DND-41 (cell line): Measurements from ENCODE around the gene ACTG1.
A peak's percentile ranks its signal among the peaks of the same experiment; 100 is the strongest.

Experiments
- ATAC-seq: fragments of 200-7000 bp; cut with Tn5 transposase; 3 replicates; pipeline ENCODE4 v1.9.1; 2021; ENCODE audit warnings: low read depth; ENCODE audit not compliant: insufficient read depth
- DNase-seq: peaks from one replicate; pipeline ENCODE4 v3.0.0-alpha.2; 2020
- H2AFZ ChIP-seq: 2 replicates; pipeline ENCODE4 v1.6.0; 2012; ENCODE audit warnings: low read depth, low read length
- H3K27ac ChIP-seq: 2 replicates; pipeline ENCODE4 v1.5.1; 2012; ENCODE audit warnings: low read length, inconsistent platforms
- H3K27me3 ChIP-seq: fragments of 200-600 bp; sonication (generic); 2 replicates; pipeline ENCODE4 v1.6.0; 2012; ENCODE audit warnings: low read length, mild to moderate bottlenecking, inconsistent platforms; ENCODE audit not compliant: insufficient read depth, poor library complexity
- H3K36me3 ChIP-seq: 2 replicates; pipeline ENCODE4 v1.5.1; 2012; ENCODE audit warnings: low read length, inconsistent platforms; ENCODE audit not compliant: insufficient read depth
- H3K4me1 ChIP-seq: 2 replicates; pipeline ENCODE4 v1.5.1; 2012; ENCODE audit warnings: mild to moderate bottlenecking, low read length; ENCODE audit not compliant: insufficient read depth
- H3K4me2 ChIP-seq: 2 replicates; pipeline ENCODE4 v1.6.0; 2012; ENCODE audit warnings: mild to moderate bottlenecking, moderate library complexity, low read length, inconsistent platforms; ENCODE audit not compliant: insufficient read depth
- H3K4me3 ChIP-seq, 2 experiments: fragments of 200-600 bp in 1 of 2; shearing (Covaris generic) in 1 of 2; 2 replicates each; pipeline ENCODE4 v1.5.1; 2012 to 2016; ENCODE audit warnings: inconsistent platforms in 2 of 2, low read length in 2 of 2, mild to moderate bottlenecking in 2 of 2, low read depth in 1 of 2, moderate library complexity in 1 of 2
- H3K79me2 ChIP-seq: 2 replicates; pipeline ENCODE4 v1.6.0; 2012; ENCODE audit warnings: low read length, inconsistent platforms; ENCODE audit not compliant: insufficient read depth
- H3K9ac ChIP-seq: 2 replicates; pipeline ENCODE4 v1.6.0; 2012; ENCODE audit warnings: low read depth, mild to moderate bottlenecking, inconsistent platforms, low read length, moderate library complexity
- H3K9me3 ChIP-seq: 2 replicates; pipeline ENCODE4 v1.5.1; 2012; ENCODE audit warnings: low read length, moderate library complexity, mild to moderate bottlenecking, inconsistent platforms; ENCODE audit not compliant: insufficient read depth, severe bottlenecking
- H4K20me1 ChIP-seq: 2 replicates; pipeline ENCODE4 v1.6.0; 2012; ENCODE audit warnings: low read length; ENCODE audit not compliant: insufficient read depth
- EZH2 ChIP-seq: IDR thresholded peaks from 3 replicates; pipeline ENCODE4 v1.6.1; 2012; ENCODE audit warnings: borderline replicate concordance, low read depth, mild to moderate bottlenecking, moderate library complexity, low read length, inconsistent platforms; ENCODE audit not compliant: severe bottlenecking
- TF ChIP-seq, protein P1 (sequence below): IDR thresholded peaks from 2 replicates; pipeline ENCODE4 v1.5.1; 2012; ENCODE audit warnings: borderline replicate concordance, low read length, moderate library complexity, mild to moderate bottlenecking; ENCODE audit not compliant: poor library complexity, severe bottlenecking; ENCODE audit errors: extremely low read depth

ACTG1 gene

DNA sequence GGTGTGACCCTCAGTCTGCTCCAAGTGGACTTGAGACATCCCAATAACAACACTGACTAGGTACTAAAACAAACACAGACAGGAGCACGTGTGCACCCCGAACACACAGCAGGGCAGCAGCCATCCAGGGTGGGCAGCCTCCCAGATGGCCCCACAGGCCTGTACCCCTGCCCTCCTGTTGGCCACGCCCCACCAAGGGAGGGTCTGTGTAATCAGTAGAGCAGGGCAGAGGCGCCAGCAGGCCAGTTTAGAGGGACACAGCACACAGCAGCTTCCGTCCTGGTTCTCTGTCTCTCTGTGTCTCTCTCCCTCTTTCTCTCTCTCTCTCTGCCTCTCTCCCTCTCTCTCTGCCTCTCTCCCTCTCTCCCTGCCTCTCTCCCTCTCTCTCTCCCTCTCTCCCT, 21.4 kb downstream of the ACTG1 start:
- H3K4me2 ChIP-seq: no peak overlapping the region
- H3K79me2 ChIP-seq: peaks cover 10% of the 10 kb centered on the region
- no peaks in the 10 kb centered on the region for H3K9me3 ChIP-seq
- H3K36me3 ChIP-seq: no peaks in the 10 kb centered on the region; the same call in 1 of the 2 replicates
- no peak for ATAC-seq
- H3K4me1 ChIP-seq: peaks cover 30% of the 10 kb centered on the region
- no peak overlapping the region for H3K27ac ChIP-seq
- no peaks in the 10 kb centered on the region for H3K27me3 ChIP-seq
- no peak overlapping the region for H3K4me3 ChIP-seq
- no peak overlapping the region for H3K9ac ChIP-seq
- H4K20me1 ChIP-seq: 0 out of 2 replicates have a peak, but pooled peaks cover 5% of the 10 kb centered on the region
- TF ChIP-seq EZH2: no peak
- TF ChIP-seq, protein P1, sequence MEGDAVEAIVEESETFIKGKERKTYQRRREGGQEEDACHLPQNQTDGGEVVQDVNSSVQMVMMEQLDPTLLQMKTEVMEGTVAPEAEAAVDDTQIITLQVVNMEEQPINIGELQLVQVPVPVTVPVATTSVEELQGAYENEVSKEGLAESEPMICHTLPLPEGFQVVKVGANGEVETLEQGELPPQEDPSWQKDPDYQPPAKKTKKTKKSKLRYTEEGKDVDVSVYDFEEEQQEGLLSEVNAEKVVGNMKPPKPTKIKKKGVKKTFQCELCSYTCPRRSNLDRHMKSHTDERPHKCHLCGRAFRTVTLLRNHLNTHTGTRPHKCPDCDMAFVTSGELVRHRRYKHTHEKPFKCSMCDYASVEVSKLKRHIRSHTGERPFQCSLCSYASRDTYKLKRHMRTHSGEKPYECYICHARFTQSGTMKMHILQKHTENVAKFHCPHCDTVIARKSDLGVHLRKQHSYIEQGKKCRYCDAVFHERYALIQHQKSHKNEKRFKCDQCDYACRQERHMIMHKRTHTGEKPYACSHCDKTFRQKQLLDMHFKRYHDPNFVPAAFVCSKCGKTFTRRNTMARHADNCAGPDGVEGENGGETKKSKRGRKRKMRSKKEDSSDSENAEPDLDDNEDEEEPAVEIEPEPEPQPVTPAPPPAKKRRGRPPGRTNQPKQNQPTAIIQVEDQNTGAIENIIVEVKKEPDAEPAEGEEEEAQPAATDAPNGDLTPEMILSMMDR: no peak
- no peak for DNase-seq
- no peak overlapping the region for H2AFZ ChIP-seq

DNA sequence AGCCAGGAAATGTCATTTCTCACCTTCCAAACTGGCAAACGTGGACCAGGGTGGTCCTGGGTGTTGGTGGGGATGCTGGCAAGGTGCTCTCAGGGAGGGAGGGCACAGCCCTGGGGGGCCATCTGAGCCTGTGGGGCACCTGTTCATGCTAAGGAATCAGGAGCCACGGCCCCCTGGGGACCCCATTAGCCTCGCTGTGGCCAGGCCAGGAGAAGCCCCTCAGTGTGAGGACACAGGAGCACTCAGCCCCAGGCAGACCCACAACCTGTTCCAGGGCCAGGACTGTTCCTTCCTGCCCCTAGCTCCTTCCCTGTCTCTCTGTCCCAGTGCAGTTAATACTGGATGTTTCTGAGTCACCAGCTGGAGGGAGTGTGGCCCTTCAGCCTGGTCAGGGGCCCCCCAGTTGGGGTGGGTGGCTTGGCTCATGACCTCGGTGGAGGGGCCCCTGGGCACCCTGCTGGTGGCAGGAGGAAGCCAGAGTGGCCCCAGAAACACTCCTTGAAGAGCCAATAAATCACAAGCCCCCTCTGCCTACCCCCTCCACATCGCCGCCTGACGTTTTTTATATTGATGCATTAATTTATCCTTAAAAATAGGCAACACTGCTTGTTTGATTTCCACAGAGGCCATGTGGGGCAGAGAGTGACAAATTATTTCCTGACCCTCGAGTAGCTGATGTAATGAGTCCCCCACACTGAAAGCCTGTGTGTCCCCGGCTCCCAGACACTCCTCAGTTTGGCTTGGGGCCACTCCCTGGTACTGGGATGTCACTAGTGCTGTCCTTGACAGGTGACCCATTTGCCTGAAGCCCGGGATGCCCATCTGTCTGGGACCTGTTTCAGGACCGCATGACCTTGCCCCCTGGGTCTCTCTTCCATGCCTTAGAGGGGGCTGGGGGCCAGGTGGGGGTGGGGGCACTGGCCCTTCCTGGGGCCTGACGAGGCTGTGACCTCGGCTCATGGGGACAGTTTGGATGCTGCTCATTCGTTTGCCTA, 22.3 kb downstream of the ACTG1 start:
- H3K9me3 ChIP-seq: no peaks in the 10 kb centered on the region
- no peak overlapping the region for H3K9ac ChIP-seq
- DNase-seq (no peak), ATAC-seq (no peak)
- H3K4me2 ChIP-seq: no peak overlapping the region
- peaks cover 10% of the 10 kb centered on the region for H3K79me2 ChIP-seq
- H3K4me1 ChIP-seq: peaks cover 35% of the 10 kb centered on the region
- H3K36me3 ChIP-seq: no peaks in the 10 kb centered on the region; the same call in 1 of the 2 replicates
- TF ChIP-seq, protein P1: no peak
- TF ChIP-seq EZH2: no peak
- 0 out of 2 replicates have a peak, but pooled peaks cover 5% of the 10 kb centered on the region for H4K20me1 ChIP-seq
- no peak overlapping the region for H3K27ac ChIP-seq
- H2AFZ ChIP-seq: no peak overlapping the region
- no peaks in the 10 kb centered on the region for H3K27me3 ChIP-seq
- H3K4me3 ChIP-seq: no peak overlapping the region

DNA sequence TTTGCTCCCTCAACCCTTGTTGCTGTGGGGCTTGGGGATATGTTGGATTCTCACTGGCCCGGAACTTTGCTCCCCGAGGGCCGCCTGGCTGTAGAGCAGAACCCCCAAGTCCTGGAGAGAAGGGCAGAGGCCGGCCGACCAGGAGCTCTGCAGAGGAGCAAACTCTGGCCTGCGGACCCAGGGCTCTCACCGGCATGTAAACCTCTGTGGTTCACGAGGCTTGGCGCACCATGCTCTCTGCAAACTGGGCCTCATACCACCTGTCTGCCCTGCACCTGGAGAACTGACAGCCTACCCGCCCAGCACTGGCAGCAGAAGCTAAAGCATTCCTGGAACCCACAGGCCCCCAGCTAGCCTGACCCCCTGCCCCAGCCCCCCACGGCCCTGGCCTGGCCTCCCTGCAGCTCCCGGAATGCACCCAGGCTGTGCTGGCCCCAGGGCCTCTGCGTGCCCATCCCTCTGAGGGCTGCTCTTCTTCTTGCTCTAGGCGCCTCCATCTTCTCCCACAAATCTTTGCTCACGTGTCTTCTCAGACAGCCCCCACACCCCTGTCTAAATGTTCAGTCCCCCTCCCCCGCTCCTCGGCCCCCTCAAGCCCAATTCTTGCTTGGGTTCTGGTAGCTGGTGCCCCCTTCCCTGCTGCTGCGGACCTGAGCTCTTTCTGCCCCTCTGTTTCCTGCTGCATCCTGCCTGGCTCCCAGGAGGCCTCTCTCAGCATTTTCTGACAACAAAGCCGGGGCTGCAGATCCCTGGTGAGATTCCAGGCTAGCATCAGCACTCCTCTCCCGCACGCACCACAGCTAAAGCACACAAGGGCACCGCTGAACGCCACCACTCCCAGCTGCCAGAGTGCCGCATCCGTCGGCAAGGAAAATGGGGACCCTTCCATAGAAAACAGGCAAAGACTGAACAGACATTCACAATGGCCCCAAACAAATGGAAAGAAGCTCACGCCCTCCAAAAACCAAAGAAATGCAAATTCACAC, 23.3 kb downstream of the ACTG1 start:
- ATAC-seq (no peak), DNase-seq (no peak)
- H3K27me3 ChIP-seq: no peaks in the 10 kb centered on the region
- H2AFZ ChIP-seq: no peak overlapping the region
- TF ChIP-seq EZH2: no peak
- TF ChIP-seq, protein P1: no peak
- no peaks in the 10 kb centered on the region; the same call in 1 of the 2 replicates for H3K36me3 ChIP-seq
- H3K4me3 ChIP-seq: peak overlapping the region in 1 of 2 experiments; percentile 85; a peak in 1 of 4 replicates
- H3K27ac ChIP-seq: no peak overlapping the region
- peak overlapping the region; percentile 98; the same call in 1 of the 2 replicates for H3K9ac ChIP-seq
- peaks cover 45% of the 10 kb centered on the region for H3K4me1 ChIP-seq
- H3K79me2 ChIP-seq: peaks cover 15% of the 10 kb centered on the region
- no peaks in the 10 kb centered on the region for H3K9me3 ChIP-seq
- 0 out of 2 replicates have a peak, but pooled peaks cover 5% of the 10 kb centered on the region for H4K20me1 ChIP-seq
- peak overlapping the region; percentile 99 for H3K4me2 ChIP-seq
